WERI-Rb-1 (cell line): ENCODE measurements around the gene EHD4.

Experiments
- DNase-seq: peaks from one replicate; pipeline ENCODE4 v3.0.0-alpha.2; 2020
- H3K27ac ChIP-seq: fragments of 250-450 bp; sonication (Bioruptor Pico); 2 replicates; pipeline ENCODE4 v1.5.1; 2020; ENCODE audit warnings: mild to moderate bottlenecking, moderate library complexity
- H3K27me3 ChIP-seq: fragments of 250-450 bp; sonication (Bioruptor Pico); 2 replicates; pipeline ENCODE4 v1.5.1; 2021; ENCODE audit warnings: mild to moderate bottlenecking, low read depth, moderate library complexity; ENCODE audit not compliant: insufficient read depth, severe bottlenecking
- H3K36me3 ChIP-seq: fragments of 250-450 bp; sonication (Bioruptor Pico); 2 replicates; pipeline ENCODE4 v1.5.1; 2020; ENCODE audit warnings: mild to moderate bottlenecking, moderate library complexity
- H3K4me3 ChIP-seq: 2 replicates; pipeline ENCODE4 v1.5.1; 2011; ENCODE audit warnings: low read depth, mild to moderate bottlenecking, control low read depth, low read length
- H3K9me3 ChIP-seq: fragments of 250-450 bp; sonication (Bioruptor Pico); 2 replicates; pipeline ENCODE4 v1.5.1; 2021; ENCODE audit warnings: mild to moderate bottlenecking, moderate library complexity; ENCODE audit not compliant: severe bottlenecking
- CTCF ChIP-seq: IDR thresholded peaks from 2 replicates; pipeline ENCODE4 v1.5.1; 2011; ENCODE audit warnings: low read depth, mild to moderate bottlenecking, control low read depth, inconsistent platforms, low read length

EHD4 gene

GRCh38 chr15:41980654-41981323 is 8.4 kb upstream of the EHD4 start:
- no peak overlapping the region for H3K4me3 ChIP-seq
- no peak for DNase-seq
- no peak overlapping the region for H3K27ac ChIP-seq
- no peak for TF ChIP-seq CTCF
- no peaks in the 10 kb centered on the region for H3K9me3 ChIP-seq
- no peaks in the 10 kb centered on the region for H3K36me3 ChIP-seq
- H3K27me3 ChIP-seq, result no peaks in the 10 kb centered on the region

- Histone ChIP-seq H3K9me3 (no peaks in the 10 kb centered on the region), H3K36me3 (no peaks in the 10 kb centered on the region), H3K27ac (no peak overlapping the region), H3K27me3 (no peaks in the 10 kb centered on the region), H3K4me3 (no peak overlapping the region)
- no peak for DNase-seq
- TF ChIP-seq CTCF, result no peak
Measured at GRCh38 chr15:41979493-41980266, 7.3 kb upstream of the EHD4 start.

GRCh38 chr15:41978534-41978933 is 6.2 kb upstream of the EHD4 start:
- H3K9me3 ChIP-seq, result no peaks in the 10 kb centered on the region
- no peaks in the 10 kb centered on the region for H3K36me3 ChIP-seq
- H3K27me3 ChIP-seq, result no peaks in the 10 kb centered on the region
- H3K27ac ChIP-seq, result no peak overlapping the region
- no peak for TF ChIP-seq CTCF
- H3K4me3 ChIP-seq, result no peak overlapping the region
- no peak for DNase-seq

GRCh38 chr15:41977757-41978383 is 5.5 kb upstream of the EHD4 start:
- no peak for TF ChIP-seq CTCF

GRCh38 chr15:41975669-41976068 is 3.3 kb upstream of the EHD4 start:
- no peaks in the 10 kb centered on the region for H3K27me3 ChIP-seq
- no peak overlapping the region for H3K27ac ChIP-seq
- H3K4me3 ChIP-seq, result no peak overlapping the region
- no peaks in the 10 kb centered on the region for H3K9me3 ChIP-seq
- TF ChIP-seq CTCF, result no peak
- H3K36me3 ChIP-seq, result no peaks in the 10 kb centered on the region
- no peak for DNase-seq

More at GRCh38 chr15:41977757-41978383, 5.5 kb upstream of the EHD4 start:
- H3K4me3 ChIP-seq, result no peak overlapping the region
- DNase-seq, result no peak
- H3K36me3 ChIP-seq, result no peaks in the 10 kb centered on the region
- no peaks in the 10 kb centered on the region for H3K27me3 ChIP-seq
- no peaks in the 10 kb centered on the region for H3K9me3 ChIP-seq
- H3K27ac ChIP-seq, result no peak overlapping the region
